Colonic mucosa (tissue), 4 donors: ENCODE data around the gene KIF26A. TPM values are rescaled to one million over a fixed set of nuclear protein-coding genes. Genes with fewer than 3 reads are reported as not detected.

Source experiments
- DNase-seq: peaks from one replicate; pipeline ENCODE4 v3.0.0-alpha.2; 2020
- H3K27ac ChIP-seq: fragments of 200-600 bp; one replicate; pipeline ENCODE4 v1.8.0; 2021
- H3K27me3 ChIP-seq: fragments of 200-600 bp; one replicate; pipeline ENCODE4 v1.8.0; 2021
- H3K36me3 ChIP-seq: fragments of 200-600 bp; one replicate; pipeline ENCODE4 v1.8.0; 2021
- H3K4me1 ChIP-seq: fragments of 200-600 bp; one replicate; pipeline ENCODE4 v1.8.0; 2021; ENCODE audit warnings: mild to moderate bottlenecking
- H3K4me3 ChIP-seq: fragments of 200-600 bp; one replicate; pipeline ENCODE4 v1.8.0; 2021
- H3K9ac ChIP-seq, 2 donors: one replicate each; pipeline ENCODE4 v1.7.0; 2013; ENCODE audit warnings: control low read depth in 2 of 2, low read depth in 2 of 2, low read length in 2 of 2
- H3K9me3 ChIP-seq: fragments of 200-600 bp; one replicate; pipeline ENCODE4 v1.8.0; 2021
- intact Hi-C: fragments of 100-400 bp; cut with DNase I; formaldehyde crosslinking; loops from one replicate; pipeline ENCODE4 v1.14.1; 2022
- total RNA-seq, 2 donors: library from RNA; stranded (reverse); fragmentation: NEBNext Ultra II Directional in 1 of 2; extraction: Animal tissue kit (Norgen Biotek cat#: 25700) in 1 of 2; gene quantifications; one replicate each; pipeline ENCODE4 v1.2.1, GENCODE V29; 2021
- TF ChIP-seq, protein P1 (sequence below): fragments of 200-600 bp; IDR thresholded peaks from one replicate; pipeline ENCODE4 v1.8.0; 2022; ENCODE audit warnings: antibody characterized with exemption, mild to moderate bottlenecking
- donor health status: healthy.
- donor health status: DM: no; HTN: no; CAD: no.
- donor health status: DM: no; HTN: no; CAD: no.

KIF26A gene
- total RNA-seq, 2 donors from 2014 or later = 6.6 to 20.0 TPM

DNA sequence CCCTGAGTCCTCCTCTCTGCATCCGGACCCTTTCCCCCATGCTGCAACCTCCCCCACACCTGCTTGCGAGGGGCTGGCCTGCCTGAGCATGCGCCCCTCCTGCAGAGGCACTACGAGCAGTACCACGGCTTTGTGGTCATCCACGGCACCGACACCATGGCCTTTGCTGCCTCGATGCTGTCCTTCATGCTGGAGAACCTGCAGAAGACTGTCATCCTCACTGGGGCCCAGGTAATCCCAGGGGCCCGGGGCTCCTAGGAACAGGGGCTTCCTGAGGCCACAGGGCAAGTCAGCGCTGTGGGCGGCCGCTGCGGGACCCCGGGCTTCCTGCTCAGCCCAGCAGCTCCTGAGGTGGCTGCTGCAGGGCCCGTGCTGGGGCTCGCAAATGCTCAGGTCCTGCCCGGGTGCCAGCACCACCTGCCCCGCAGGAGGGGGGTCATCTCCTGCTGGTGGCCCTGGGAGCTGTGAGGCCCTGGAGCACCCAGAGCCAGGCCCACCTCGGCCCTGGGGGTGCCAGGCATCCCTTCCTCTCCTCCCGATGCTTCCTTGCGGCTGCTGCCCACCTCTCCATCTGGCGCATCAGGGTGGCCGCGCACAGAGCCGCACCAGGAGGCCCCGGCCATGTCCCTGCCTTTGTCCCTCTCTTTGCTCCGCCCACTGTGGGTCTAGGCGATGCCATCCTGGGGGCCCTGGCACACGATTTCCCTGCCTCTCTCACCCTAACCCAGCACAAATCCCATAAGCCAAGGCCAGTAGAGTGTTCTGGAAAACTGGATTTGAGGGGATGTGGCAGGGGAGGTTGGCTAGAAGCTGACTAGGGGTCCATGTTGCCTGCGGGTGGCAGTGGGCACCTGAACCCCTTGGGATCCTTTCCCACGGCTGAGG is 42.7 kb upstream of the KIF26A start:
- no peaks in the 10 kb centered on the region for H3K9me3 ChIP-seq
- DNase-seq = no peak
- H3K36me3 ChIP-seq = no peaks in the 10 kb centered on the region
- intact Hi-C loops = loop anchor here (5.0 to 10.0 kb wide), 2 partner anchors 37 to 469 kb away; no protein-coding TSS in a partner anchor
- TF ChIP-seq, protein P1, sequence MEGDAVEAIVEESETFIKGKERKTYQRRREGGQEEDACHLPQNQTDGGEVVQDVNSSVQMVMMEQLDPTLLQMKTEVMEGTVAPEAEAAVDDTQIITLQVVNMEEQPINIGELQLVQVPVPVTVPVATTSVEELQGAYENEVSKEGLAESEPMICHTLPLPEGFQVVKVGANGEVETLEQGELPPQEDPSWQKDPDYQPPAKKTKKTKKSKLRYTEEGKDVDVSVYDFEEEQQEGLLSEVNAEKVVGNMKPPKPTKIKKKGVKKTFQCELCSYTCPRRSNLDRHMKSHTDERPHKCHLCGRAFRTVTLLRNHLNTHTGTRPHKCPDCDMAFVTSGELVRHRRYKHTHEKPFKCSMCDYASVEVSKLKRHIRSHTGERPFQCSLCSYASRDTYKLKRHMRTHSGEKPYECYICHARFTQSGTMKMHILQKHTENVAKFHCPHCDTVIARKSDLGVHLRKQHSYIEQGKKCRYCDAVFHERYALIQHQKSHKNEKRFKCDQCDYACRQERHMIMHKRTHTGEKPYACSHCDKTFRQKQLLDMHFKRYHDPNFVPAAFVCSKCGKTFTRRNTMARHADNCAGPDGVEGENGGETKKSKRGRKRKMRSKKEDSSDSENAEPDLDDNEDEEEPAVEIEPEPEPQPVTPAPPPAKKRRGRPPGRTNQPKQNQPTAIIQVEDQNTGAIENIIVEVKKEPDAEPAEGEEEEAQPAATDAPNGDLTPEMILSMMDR = no peak
- no peak overlapping the region for H3K27ac ChIP-seq
- no peak overlapping the region for H3K4me3 ChIP-seq
- H3K27me3 ChIP-seq = no peaks in the 10 kb centered on the region
- no peak overlapping the region for H3K9ac ChIP-seq
- peaks cover 9% of the 10 kb centered on the region for H3K4me1 ChIP-seq

GRCh38 chr14:104096318-104096717 is 42.1 kb upstream of the KIF26A start:
- TF ChIP-seq, protein P1 = no peak
- intact Hi-C loops = loop anchor here (5.0 to 10.0 kb wide), 2 partner anchors 36 to 468 kb away; no protein-coding TSS in a partner anchor
- DNase-seq = no peak

GRCh38 chr14:104096751-104097700 is 41.4 kb upstream of the KIF26A start:
- Histone ChIP-seq H3K9ac (no peak overlapping the region), H3K27me3 (no peaks in the 10 kb centered on the region), H3K4me1 (peaks cover 18% of the 10 kb centered on the region), H3K27ac (no peak overlapping the region), H3K36me3 (no peaks in the 10 kb centered on the region), H3K9me3 (no peaks in the 10 kb centered on the region), H3K4me3 (no peak overlapping the region)
- intact Hi-C loops = loop anchor here (5.0 to 10.0 kb wide), 2 partner anchors 35 to 468 kb away; no protein-coding TSS in a partner anchor
- TF ChIP-seq, protein P1 = no peak
- DNase-seq = no peak

More at GRCh38 chr14:104096318-104096717, 42.1 kb upstream of the KIF26A start:
- H3K27me3 ChIP-seq = no peaks in the 10 kb centered on the region
- H3K36me3 ChIP-seq = no peaks in the 10 kb centered on the region
- no peak overlapping the region for H3K27ac ChIP-seq
- H3K9me3 ChIP-seq = no peaks in the 10 kb centered on the region
- no peak overlapping the region for H3K9ac ChIP-seq
- peaks cover 15% of the 10 kb centered on the region for H3K4me1 ChIP-seq
- no peak overlapping the region for H3K4me3 ChIP-seq

- H3K27me3 ChIP-seq = no peaks in the 10 kb centered on the region
- DNase-seq = no peak
- H3K9me3 ChIP-seq = no peaks in the 10 kb centered on the region
- no peak overlapping the region for H3K27ac ChIP-seq
- no peak overlapping the region for H3K9ac ChIP-seq
- H3K4me3 ChIP-seq = no peak overlapping the region
- H3K4me1 ChIP-seq = peaks cover 18% of the 10 kb centered on the region
- no peaks in the 10 kb centered on the region for H3K36me3 ChIP-seq
- intact Hi-C loops = loop anchor here (5.0 to 10.0 kb wide), 2 partner anchors 34 to 466 kb away; no protein-coding TSS in a partner anchor
- TF ChIP-seq, protein P1 = no peak
These were observed 39.9 kb upstream of the KIF26A start for GRCh38 chr14:104098272-104099095.
